Mammary epithelial cell (primary cell): ENCODE data around the gene AFAP1.

ENCODE experiments used
- EZH2 ChIP-seq: IDR thresholded peaks from 2 replicates; pipeline ENCODE4 v1.6.1; 2012; ENCODE audit warnings: low read length, inconsistent platforms, borderline replicate concordance
- TF ChIP-seq, protein P1 (sequence below), 2 donors: IDR thresholded peaks in 1 of 2; conservative IDR thresholded peaks in 1 of 2; 2 replicates each; pipeline ENCODE4 v1.5.1; 2011 to 2012; ENCODE audit warnings: inconsistent platforms in 2 of 2, low read length in 2 of 2, mild to moderate bottlenecking in 2 of 2, control low read depth in 1 of 2, low read depth in 1 of 2; ENCODE audit not compliant: insufficient read depth in 1 of 2; ENCODE audit errors: extremely low read depth in 1 of 2

DNA sequence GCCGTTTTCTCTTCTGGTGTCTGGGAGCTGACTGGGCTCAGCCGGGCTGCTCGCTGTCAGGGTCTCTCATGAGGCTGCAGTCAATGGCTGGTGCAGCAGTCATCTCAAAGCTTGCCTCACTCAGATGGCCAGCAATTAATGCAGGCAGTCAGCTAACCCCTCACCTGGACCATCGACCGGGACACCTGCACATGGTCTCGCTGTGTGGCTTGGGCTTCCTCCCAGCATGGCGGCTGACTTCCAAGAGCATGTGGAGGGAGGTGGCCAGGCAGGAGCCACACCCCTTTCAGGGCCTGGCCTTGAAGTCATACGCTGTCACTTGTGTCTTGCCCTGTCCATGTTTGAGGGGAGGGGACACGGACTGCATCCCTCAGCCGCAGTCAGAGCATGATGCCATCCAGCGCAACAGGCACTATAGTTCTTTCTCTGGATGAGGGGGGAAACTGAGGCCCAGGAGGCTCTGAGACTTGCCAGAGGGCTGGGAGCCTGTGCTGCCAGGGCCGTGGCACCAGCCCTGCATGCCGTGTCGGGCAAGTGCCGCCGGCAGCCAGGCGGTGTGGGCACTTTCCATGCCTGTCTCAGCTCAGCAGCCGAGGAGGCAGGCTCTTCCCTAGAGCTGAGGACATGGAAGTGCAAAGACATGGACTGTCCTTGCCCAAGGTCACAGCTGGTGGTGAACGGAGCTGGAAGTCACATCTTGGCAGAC is 201.8 kb downstream of the AFAP1 start:
- TF ChIP-seq, protein P1, sequence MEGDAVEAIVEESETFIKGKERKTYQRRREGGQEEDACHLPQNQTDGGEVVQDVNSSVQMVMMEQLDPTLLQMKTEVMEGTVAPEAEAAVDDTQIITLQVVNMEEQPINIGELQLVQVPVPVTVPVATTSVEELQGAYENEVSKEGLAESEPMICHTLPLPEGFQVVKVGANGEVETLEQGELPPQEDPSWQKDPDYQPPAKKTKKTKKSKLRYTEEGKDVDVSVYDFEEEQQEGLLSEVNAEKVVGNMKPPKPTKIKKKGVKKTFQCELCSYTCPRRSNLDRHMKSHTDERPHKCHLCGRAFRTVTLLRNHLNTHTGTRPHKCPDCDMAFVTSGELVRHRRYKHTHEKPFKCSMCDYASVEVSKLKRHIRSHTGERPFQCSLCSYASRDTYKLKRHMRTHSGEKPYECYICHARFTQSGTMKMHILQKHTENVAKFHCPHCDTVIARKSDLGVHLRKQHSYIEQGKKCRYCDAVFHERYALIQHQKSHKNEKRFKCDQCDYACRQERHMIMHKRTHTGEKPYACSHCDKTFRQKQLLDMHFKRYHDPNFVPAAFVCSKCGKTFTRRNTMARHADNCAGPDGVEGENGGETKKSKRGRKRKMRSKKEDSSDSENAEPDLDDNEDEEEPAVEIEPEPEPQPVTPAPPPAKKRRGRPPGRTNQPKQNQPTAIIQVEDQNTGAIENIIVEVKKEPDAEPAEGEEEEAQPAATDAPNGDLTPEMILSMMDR (conservative IDR thresholded peaks at IDR 0.05 in 1 of 2, IDR thresholded peaks at IDR 0.05 in 1 of 2; ENCODE audit: extremely low read depth in 1 of 2, insufficient read depth in 1 of 2, low read depth in 1 of 2, low read length in 2 of 2): no peak
- TF ChIP-seq EZH2: no peak
